Retina (tissue), 1 donor: ENCODE measurements around the gene MAFG.

Experiments
- DNase-seq: peaks from one replicate; pipeline ENCODE4 v3.0.0-alpha.2; 2016

The MAFG gene

DNA sequence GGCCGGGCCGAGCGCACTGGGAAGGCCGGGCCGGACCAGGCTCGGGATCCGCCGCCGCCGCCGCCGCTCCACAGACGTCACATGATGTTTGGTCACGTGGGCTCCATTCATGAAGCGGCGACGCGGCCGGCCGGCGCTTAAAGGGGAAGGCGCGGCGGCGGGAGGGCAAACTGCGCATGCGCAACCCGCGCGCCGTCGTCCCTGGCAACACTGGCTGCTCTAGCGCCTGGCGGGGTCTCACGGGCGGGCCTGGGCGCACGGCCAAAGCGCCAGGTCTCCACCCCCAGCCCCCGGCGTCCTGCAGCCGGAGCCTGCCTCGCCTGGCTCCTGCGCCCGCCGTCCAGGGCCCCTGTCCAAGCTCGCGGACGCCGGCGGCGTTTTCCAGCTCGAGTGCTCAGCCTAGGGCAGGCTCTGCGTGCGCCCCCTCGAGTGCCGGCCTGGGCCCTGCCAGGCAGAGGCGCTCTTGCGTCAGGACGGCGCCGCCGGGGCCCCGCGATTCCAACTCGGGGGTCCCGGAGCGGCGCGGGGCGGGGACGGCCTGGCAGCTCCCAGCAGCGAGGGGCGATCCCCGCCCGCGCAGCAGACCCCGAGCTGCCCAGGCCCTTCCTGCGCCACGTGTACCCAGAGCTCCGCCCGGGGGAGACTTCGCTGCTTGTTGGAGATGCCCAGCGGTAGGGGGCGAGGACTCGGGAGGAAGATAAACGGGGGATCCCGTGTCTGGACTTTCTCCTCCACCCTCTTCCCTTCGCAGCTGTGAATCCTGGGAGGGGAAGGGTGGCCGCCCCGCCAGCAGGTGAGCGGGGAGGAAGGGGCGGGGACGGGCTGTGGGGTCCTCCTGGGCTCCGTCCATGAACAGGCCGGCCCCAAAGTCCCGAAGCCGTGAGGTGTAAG lies at the start of gene MAFG:
Gene MAFG (minus strand): TSS at position 83 of the 891 bp plus-strand sequence. CDS start 4,550 bp downstream, outside the sequence.
- DNase-seq = peak; percentile 99

DNA sequence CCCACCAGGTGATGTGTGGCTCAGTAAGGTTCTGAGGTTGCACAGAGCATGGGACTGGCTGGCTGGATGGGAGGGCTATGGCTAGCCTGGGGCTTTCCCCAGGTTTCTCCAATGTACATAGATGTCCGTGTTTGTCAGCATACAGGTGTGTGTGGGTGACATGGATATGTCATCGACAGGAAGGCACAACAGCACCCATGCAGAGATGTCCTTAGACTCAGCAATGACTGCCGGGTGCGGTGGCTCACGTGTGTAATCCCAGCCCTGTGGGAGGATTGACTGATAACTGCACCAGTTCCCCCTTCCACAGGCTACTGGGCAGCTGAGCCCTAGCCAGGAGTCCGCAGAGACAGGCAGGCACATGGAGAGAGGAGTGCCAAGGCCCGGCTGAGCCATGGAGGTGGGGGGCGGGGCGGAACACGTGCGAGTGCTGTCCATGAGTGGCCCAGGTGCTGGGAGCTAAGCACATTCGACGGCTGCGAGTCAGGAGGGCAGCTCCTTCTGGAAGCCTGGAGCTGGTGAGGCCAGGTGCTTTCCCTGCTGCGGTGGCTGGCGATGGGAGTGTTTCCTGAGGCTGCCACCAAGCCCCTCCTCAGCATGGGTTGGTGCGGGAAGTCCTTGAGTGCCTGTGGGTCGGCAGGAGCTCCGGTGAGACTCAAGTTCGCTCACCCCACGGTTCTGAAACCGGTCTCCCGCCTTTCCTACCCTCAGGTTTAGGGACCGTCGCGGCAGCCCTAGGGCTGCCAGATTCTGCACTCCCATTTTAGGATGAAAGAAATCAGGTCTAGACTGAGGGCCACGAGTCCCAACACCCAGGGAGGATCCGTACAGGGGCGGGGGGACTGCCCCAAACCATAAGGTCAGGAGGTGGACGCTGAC lies 49.0 kb upstream of the MAFG start:
- DNase-seq = peak; percentile 62

- DNase-seq = no peak
Measured at GRCh38 chr17:81973432-81973831, 45.9 kb upstream of the MAFG start.

- no peak for DNase-seq
Measured at GRCh38 chr17:81968850-81969812, 41.6 kb upstream of the MAFG start.

DNA sequence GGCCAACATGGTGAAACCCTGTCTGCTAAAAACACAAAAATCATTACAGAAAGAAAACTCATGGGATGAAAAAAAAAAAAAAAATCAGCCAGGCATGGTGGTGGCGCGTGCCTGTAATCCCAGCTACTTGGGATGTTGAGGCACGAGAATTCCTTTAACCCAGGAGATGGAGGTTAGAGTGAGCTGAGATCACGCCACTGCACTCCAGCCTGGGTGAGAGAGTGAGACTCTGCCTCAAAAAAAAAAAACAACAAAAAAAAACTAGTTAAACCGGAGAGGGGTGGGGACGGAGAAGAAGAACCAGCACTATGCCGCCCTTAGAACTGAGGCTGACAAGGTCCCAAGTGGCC lies 40.8 kb upstream of the MAFG start:
- DNase-seq = no peak

DNA sequence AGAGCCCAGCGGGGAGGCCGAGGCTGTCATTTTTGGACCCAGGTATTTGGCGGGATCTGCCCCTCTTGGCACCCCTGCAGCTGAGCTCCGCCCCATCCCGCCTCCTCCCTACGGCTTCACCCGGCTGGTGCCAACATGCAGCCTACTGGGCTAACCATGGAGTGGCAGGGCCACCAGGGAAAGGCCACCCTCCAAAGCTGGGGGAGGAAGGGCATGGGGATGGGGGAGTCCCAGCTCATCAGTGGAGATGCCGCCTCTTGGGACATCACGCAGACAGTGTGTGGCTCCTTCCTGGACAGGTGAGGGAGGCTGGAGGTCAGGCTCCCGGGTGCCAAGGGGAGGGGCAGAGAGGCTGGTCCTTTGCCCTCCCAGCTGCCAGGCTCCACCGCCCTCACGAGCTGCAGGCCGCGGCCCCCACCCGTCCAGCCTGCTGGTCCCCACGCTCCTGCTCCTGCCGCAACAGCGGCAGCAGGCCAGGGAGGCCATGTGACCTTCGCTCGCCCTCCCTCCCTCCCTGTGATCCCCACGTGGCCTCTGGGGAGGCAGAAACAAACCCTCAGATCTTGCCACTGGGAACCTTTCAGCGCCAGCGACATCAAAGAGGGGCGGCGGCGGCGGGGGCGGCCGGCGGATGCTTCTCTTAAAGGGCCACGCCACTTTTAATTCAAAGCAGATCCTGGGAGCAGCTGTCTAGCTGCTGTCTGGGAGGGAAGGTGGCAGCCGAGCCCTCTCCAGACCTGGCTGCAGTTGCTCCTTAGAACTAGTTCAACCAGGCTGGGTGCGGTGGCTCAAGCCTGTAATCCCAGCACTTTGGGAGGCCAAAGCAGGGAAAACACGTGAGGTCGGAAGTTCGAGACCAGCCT lies 40.2 kb upstream of the MAFG start:
- DNase-seq = peak; percentile 86

GRCh38 chr17:81967244-81967532 lies 39.7 kb upstream of the MAFG start:
- DNase-seq = no peak

GRCh38 chr17:81966343-81967243 lies 39.1 kb upstream of the MAFG start:
- DNase-seq = peak; percentile 79

DNA sequence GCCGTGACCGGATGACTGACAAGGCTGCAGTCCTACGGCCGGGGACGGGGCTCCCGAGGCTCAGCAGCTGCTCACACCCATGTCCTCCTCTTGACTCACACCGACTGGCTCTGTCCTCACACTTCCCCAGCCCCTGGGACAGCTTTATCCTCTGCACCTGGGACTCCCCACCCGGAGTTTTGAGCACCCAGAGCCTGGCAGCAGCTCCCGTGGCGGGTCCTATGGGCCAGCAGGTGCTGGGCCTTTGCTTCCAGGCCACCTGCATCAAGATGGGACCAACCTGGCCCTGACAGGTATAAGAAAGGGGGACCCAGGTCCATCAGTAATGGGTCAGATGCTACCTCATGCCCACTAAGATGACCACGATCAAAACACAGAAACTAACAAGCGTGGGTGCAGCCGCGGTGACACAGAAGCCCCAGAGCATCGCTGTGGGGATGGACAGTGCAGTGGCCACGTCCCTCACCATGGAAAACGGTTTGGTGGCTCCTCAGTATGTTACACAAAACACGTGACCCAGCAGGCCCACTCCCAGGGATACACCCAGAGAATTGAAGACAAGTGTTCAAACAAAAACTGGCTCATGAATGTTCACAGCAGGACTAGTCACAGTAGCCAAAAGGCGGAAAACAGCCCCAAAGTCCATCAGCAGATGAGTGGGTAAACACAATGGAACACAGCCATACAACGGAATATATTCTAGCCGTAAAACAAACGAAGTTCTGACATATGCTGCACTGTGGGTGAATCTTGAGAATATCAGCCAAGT lies 36.7 kb upstream of the MAFG start:
- DNase-seq = no peak

- peak; percentile 27 for DNase-seq
Measured at GRCh38 chr17:81962499-81963441, 35.2 kb upstream of the MAFG start.

GRCh38 chr17:81961521-81962498 lies 34.3 kb upstream of the MAFG start:
- DNase-seq = peak; percentile 34

- DNase-seq = no peak
Measured at GRCh38 chr17:81961087-81961511, 33.6 kb upstream of the MAFG start, which contains the start of gene NOTUM. Gene NOTUM (minus strand): TSS chr17:81961187. CDS start chr17:81960909, 278 bp downstream.

DNA sequence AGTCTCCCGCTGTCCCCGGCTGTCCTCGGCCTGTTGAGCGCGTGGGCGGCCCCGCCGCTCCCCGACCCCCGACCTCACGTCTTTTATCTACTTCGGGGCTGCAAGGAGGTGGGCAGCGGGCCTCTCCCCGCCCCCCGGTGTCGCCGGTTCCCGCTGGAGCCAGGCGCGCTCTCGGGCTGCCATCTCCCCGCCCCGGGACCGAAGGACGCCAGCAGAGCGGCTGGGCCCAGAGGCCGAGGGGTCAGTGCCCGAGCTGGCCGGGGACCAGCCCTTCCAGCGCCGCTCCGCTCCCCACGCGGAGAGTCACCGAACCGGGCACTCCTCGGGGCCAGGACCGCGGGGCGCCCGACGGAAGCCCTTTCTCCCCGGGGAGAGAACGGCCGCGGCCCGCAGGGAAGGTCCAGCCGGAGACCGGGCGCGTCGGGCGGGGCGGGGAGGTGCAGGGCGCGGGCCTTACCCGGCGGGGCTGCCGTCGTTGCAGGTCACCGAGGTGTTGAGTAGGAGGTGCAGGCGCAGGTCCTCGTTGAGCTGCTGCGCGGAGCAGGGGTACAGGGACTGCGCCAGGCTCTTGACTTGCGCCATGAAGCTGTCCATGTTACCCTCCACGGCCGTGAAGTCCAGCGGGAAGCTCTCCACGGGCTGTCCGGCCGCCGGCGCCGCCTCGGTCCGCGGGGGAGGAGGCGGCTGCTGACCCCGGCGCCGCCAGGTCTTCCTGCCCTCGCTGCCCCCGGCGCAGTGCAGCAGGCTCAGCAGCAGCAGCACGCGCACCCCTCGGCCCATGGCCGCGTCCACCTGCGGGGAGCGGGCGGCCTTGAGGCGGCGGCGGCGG lies 32.8 kb upstream of the MAFG start:
- peak; percentile 46 for DNase-seq

DNA sequence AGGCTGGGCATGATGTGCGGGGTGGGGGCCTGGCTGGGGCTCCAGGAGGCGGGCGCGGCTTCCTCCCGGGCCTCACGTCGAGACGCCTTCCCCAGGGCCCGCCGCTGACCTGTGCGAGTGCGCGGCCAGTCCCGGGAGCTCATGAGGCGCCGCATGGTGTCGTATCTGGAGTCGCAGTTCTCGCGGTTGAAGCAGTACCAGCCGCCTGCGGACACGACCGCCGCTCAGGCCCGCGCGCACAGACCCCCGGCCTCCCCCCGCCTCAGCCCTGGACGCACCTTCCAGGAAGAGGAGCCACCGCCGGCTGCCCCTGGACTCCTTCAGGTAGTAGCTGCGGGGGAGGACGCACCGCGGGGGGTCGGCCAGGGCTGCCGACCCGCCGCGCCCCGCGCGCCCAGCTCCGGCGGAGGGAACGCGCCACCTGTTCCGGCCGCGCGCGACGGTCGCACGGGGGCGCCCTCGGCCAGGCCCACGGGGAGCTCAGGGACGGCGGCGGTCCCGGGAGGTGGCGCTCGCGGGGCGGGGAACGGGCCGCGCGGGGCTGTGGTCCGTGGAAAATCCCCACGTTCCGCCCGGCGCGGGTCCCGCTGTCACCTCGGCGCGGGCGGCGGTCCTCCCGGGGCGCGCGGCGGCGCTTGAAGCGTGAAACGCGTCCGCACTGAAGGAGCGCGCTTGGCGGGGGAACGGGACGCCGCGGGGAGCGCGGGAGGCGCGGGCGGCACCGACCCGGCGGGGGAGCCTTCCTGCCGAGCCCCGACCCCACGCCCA lies 32.0 kb upstream of the MAFG start:
- DNase-seq = peak; percentile 78

DNA sequence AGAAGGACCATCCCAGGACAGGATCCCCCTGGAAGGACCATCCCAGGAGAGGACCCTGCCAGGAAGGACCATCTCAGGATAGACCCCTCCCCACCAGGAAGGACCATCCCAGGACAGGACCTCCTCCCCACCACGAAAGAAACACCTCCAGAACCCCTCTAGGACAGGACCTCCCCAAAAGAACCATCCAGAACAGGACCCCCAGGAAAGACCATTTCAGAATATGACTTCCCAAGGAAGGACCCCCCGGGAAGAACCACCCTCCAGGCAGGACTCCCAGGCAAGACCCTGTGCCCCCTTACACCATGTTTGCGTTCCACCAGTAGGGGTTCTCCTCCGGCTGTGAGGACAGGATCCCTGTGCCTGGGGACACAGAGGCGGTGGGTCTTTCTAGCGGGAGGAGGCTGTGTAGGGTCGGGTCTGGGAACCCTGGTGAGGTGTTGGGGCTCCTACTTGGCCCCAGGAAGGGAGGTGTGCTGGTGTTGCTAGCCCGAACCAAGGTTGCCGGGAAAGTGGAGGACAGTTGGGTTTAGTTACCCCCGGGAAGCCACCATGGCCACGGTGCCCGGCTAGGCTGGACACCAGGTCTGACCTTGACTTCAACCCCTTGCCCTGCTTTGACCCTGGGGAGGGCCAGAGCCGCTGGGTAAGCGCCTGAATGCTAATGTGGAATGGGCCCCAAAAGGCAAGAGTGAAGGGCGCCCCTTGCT lies 31.3 kb upstream of the MAFG start:
- DNase-seq = no peak
